NCI-H510A (cell line): ENCODE results near the gene TULP3.

Experiments
- DNase-seq: peaks from one replicate; lab custom pipeline; 2025; lab: John Stamatoyannopoulos, UW

TULP3 gene

DNA sequence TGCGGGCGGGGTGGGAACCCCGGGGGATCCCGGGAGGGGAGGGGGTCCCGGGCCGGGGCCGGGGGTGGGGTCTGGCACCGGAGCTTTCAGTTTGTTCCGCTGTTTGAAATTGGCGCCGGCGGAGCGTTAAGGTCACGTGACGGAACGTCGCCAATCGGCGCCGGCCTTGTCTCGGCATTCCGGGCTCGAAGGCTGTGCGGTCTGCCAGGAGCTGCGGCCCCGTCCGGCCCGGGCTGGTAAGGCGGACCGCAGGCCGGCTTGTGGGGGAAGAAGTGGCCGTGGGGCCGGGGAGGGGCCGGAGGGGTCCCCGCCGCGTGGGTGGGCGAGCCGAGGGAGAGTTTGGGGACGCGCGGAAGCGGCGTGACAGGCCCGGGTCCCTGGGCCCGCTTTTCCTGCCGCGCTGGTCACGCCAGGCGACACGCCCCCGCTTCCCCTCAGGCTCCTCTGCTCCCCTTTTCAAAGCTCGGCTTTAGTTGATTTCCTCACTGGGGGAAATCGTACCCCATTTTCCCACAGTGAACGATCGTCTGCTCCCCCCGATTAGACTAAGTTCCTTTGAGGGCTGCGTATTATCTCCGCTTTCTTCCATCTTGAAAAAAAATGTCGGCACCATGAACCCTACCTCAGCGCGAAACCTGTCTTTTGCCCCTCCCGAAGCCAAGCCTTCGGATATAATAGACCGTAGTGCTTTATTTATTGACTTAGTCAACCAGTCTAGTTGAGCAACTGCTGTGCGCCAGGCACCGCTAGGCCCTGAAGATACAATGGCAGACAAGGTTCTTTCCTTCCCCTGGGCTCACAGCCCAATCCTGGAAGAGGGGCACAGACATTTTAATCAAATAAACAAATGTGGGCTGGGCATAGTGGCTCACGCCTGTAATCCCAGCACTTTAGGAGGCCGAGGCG, 13.4 kb upstream of the TULP3 start, which contains the start of the genes FOXM1 and RHNO1:
Gene FOXM1 (minus strand): TSS at position 128 of the 906 bp plus-strand sequence. CDS start 2,696 bp downstream, outside the sequence.
Gene RHNO1 (plus strand): TSS at position 177 of the 906 bp plus-strand sequence. CDS start 8,144 bp downstream, outside the sequence.
- peak; percentile 77 for DNase-seq

DNA sequence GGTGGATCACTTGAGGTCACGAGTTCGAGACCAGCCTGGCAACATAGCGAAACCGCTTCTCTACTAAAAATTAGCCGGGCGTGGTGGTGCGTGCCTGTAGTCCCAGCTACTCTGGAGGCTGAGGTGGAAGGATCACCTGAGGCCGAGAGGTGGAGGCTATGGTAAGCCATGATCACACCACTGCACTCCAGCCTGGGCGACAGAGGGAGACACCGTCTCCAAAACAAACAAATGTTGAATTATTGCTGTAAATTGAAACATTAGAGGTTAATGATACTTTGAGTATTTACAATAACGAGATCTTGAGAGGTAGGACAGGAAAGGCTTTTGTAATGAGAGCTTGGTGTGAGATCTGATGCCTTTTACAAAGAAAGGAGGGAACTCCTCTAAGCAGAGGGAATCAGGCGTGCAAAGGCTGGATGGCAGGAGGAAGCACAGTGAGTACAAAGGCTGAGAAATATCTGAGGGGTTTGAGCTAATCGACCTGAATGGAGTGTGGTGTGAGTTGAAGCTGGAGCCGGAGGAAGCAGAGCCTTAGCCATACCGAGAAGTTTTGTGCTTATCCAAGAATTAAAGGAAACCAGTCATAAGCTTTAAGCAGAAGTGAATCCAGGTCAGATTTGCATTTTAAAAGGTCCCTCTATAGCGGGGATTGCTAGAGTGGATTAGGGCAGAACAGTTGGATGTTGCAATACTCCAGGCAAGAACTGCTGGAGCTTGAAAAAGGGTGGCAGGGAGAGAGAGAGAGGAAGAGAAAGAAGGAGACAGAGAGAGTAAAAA, 12.5 kb upstream of the TULP3 start:
- peak; percentile 59 for DNase-seq

DNA sequence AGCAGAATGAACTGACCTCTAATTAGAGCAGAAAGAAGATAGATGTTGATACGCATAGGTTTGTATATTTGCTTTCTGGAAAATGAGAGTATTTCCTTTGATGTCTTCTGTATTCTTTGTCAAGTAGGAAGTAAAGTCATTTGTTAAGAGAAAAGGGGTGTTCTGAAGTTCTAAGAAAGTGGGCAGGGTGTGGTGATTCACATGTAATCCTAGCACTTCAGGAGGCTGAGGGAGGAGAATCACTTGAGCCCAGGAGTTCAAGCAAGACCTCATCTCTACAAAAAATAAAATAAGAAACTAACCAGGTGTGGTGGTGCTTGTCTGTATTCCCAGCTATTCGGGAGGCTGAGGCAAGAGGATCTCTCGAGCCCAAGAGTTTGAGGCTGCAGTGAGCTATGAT, 10.8 kb upstream of the TULP3 start:
- DNase-seq, result no peak

DNA sequence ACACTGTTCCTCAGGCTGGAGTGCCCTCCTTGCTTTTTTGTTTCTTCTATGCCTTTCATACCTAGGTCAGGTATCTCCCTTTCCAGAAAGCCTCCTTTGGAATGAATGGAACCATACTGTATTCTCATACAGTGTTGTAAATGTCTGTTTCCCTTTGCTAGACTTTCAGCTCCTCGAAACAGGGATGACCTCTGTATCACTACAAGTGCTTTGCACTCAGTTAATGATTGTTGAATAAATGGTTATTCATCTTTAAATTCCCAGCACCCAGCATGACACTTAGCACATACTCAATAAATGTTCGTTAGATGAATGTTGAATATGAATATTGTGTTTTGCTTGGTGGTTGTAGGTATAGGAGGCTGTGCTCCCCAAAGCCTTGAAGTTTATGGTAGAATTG, 5.9 kb upstream of the TULP3 start:
- DNase-seq, result no peak

- no peak for DNase-seq
Measured at GRCh38 chr12:2886768-2887450, 3.8 kb upstream of the TULP3 start.

DNA sequence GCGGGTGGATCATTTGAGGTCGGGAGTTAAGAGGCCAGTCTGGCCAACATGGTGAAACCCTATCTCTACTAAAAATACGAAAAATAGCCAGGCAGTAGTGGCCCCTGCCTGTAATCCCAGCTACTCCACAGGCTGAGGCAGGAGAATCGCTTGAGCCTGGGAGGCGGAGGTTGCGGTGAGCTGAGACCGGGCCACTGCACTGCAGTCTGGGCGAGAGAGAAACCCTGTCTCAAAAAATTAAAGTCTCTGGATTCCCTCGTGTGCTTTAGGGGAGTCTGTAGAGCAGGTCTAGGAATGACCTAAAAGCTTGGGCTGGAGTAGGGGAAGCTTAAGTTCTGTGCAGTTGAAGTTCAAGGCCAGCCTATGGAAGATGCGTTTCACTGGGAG, 697 bp upstream of the TULP3 start:
- no peak for DNase-seq

- no peak for DNase-seq
Measured at GRCh38 chr12:2891240-2892053, 756 bp downstream of the TULP3 start.

DNA sequence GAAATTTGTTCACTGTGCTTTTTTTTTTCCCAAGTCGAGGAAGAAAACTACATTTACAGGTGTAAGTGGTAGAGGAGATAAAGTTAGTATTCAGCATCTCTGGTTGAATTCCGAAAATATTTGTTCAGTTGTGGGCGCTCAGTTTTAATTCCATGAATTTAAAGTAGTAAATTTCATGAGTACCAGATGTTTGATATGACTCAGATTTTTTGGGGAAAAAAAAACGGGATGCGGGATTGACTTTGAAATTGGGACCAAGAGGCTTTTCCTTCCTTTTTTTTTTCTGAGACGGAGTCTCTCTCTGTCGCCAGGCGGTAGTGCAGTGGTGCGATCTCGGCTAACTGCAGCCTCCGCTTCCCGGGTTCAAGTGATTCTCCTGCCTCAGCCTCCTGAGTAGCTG, 1.6 kb downstream of the TULP3 start:
- DNase-seq, result no peak

DNA sequence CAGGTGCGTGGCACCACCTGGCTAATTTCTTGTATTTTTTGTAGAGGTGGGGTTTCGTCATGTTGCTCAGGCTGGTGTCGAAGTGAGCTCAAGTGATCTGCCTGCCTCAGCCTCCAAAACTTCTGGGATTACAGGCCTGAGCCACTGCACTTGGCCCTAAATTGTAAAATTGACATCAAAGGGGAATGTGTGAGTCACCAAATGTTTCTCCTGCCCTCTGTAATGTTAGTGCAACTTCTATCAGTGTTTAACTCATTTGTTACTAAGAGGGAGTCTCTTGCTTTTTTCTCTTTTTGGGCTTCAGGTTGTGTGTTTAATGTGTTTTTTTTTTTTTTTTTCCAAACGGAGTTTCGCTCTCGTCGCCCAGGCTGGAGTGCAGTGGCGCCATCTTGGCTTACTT, 2.3 kb downstream of the TULP3 start:
- DNase-seq, result no peak

GRCh38 chr12:2895051-2895451, 4.4 kb downstream of the TULP3 start:
- no peak for DNase-seq

- DNase-seq, result no peak
Measured at GRCh38 chr12:2895511-2895910, 4.8 kb downstream of the TULP3 start.

GRCh38 chr12:2897418-2897817, 6.7 kb downstream of the TULP3 start:
- DNase-seq, result no peak

GRCh38 chr12:2900642-2901041, 10.0 kb downstream of the TULP3 start:
- no peak for DNase-seq

- no peak for DNase-seq
Measured at GRCh38 chr12:2902272-2902880, 11.7 kb downstream of the TULP3 start.

- no peak for DNase-seq
Measured at GRCh38 chr12:2904260-2904659, 13.6 kb downstream of the TULP3 start.

GRCh38 chr12:2912216-2912575, 21.5 kb downstream of the TULP3 start:
- no peak for DNase-seq

- DNase-seq, result no peak
Measured at GRCh38 chr12:2919249-2919648, 28.6 kb downstream of the TULP3 start.

DNA sequence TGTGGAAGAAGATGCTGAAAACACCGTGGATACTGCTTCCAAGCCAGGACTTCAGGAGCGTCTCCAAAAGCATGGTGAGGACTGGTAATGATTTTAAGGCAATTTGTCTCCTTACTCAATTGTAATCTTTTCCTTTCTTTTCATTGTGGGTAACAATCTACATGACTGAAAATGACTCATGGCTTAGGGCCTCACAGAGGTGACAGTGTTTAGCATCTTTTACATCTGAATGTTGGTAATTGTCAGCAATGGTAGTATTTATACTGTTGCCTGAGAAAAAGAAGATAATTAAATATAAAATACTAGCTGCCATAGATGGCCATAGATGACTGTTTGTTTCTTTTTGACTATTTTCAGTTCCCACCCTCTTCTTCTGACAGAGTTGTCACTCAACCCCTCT, 31.6 kb downstream of the TULP3 start:
- no peak for DNase-seq

DNA sequence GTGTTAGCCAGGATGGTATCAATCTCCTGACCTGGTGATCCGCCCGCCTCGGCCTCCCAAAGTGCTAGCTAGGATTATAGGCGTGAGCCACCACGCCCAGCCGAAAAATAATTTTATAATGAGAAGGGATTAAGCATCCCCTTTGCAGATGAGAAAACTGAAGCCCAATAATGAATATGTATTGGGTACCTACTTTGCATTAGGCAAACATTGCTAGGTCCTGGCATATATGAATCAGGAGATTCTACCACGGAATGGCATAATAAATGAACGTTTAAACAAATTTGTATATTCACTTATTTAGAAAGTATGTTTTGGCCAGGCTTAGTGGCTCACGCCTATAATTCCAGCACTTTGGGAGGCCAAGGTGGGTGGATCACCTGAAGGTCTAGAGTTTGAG, 32.4 kb downstream of the TULP3 start:
- no peak for DNase-seq

GRCh38 chr12:2924019-2924418, 33.3 kb downstream of the TULP3 start:
- DNase-seq, result no peak

DNA sequence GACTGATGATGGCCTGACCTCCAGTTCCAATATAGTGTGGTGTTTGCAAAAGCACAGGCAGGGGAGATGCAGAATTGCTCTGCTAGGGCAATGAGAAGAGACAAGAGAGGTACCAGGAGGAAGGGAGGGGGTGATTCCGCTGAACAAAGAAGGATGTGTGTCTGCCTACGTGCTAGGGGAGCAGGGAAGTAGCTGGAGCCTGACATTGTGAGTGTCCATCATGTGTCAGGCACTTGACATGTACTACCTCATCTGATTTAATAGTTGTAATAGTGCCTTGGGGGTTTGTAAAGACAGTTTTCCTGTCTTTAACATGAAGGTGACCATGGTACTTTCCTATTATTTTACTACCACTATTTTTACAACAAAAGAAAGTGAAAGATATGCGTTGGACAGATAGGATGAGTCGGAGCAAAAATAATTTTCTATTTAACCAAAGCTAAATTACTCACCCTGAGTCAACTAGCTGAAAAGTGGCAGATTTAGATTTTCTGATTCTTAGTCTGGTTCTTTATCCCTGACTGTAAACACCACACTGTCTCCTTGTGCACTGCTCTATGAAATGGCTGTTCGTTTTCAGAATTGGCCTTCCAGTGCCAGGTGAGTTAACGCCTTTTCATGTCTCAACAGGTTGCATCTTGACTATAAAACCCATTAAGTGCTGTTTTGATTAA, 34.8 kb downstream of the TULP3 start:
- no peak for DNase-seq
